GM12872 (cell line): ENCODE measurements around the gene MAD1L1.

Experiments
- CTCF ChIP-seq: IDR thresholded peaks from 3 replicates; pipeline ENCODE4 v1.5.1; 2011; ENCODE audit warnings: low read depth, mild to moderate bottlenecking, low read length, moderate library complexity; ENCODE audit not compliant: insufficient read depth

MAD1L1 gene

GRCh38 chr7:1893036-1893435 is 339.7 kb downstream of the MAD1L1 start:
- no peak for TF ChIP-seq CTCF

- no peak for TF ChIP-seq CTCF
These were observed 340.5 kb downstream of the MAD1L1 start for GRCh38 chr7:1892011-1892965.

GRCh38 chr7:1890289-1891235 is 342.2 kb downstream of the MAD1L1 start:
- no peak for TF ChIP-seq CTCF

GRCh38 chr7:1889556-1890181 is 343.1 kb downstream of the MAD1L1 start:
- TF ChIP-seq CTCF: no peak

- TF ChIP-seq CTCF: no peak
These were observed 343.7 kb downstream of the MAD1L1 start for GRCh38 chr7:1889091-1889490.

- TF ChIP-seq CTCF: no peak
These were observed 344.3 kb downstream of the MAD1L1 start for GRCh38 chr7:1888425-1888824.

GRCh38 chr7:1887251-1887650 is 345.5 kb downstream of the MAD1L1 start:
- TF ChIP-seq CTCF: no peak
